ENCODE data around the gene SERINC2. TPM values are rescaled to one million over a fixed set of nuclear protein-coding genes. Genes with fewer than 3 reads are reported as not detected.
A peak's percentile ranks its signal among the peaks of the same experiment; 100 is the strongest.

The SERINC2 gene
- 12.5 TPM for polyA plus RNA-seq (2013, experiment 1 of 2)
- 19.7 TPM for polyA plus RNA-seq (2013, experiment 2 of 2)

DNA sequence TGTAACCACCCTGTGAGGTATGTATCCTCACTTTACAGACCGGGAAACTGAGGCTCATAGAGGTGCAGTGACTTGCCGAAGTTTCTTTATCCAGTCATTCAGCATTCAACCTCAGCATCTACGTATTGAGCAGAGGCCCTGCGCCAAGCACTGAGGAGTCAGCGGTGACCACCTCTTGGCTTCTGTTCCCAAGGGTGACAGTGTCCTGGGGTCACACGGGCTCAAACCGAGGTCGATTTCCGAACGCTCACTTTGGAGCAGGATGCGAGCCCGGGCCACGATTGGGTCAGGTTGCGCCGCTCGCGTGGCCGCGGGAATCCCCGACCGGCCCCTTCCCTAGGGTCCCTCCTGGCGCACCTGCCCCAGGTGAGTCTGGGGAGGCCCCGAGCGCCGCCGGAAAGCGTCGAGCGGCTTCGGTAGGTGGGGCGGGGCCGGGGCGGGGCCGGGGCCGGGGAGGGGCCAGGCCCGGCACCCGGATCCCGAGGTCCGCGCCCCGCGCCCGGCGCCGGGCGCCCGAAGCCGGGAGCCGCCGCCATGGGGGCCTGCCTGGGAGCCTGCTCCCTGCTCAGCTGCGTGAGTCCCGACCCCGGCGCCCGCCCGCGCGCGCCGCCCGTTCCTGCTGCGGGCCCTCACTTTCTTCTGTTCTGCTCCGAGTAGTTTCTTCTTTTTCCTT lies at the start of gene SERINC2:
Gene SERINC2, plus strand, starts transcription at position 482 of the 673 bp plus-strand sequence. Its CDS starts 53 bp downstream, at position 535.
- Histone ChIP-seq H3K27ac (ENCODE audit: low read depth, low read length) (peak within 1 kb of the TSS; percentile 15; the same call in 1 of the 2 replicates), H3K4me1 (ENCODE audit: insufficient read depth, low read length) (peaks cover 21% of the 10 kb centered on the region; the same call in 1 of the 2 replicates), H3K27me3 (ENCODE audit: insufficient read depth, low read length) (peaks cover 12% of the 10 kb centered on the region), H3K36me3 (ENCODE audit: insufficient read depth, low read length) (no peaks in the 10 kb centered on the region), H3K9ac (ENCODE audit: low read depth, low read length) (peak within 1 kb of the TSS; percentile 78), H3K4me3 (ENCODE audit: low read length) (peak within 1 kb of the TSS; percentile 78), H3K9me3 (ENCODE audit: insufficient read depth, low read depth, low read length) (no peaks in the 10 kb centered on the region)
- 3% methylated on average over 63 of the region's 63 CpGs for WGBS

DNA sequence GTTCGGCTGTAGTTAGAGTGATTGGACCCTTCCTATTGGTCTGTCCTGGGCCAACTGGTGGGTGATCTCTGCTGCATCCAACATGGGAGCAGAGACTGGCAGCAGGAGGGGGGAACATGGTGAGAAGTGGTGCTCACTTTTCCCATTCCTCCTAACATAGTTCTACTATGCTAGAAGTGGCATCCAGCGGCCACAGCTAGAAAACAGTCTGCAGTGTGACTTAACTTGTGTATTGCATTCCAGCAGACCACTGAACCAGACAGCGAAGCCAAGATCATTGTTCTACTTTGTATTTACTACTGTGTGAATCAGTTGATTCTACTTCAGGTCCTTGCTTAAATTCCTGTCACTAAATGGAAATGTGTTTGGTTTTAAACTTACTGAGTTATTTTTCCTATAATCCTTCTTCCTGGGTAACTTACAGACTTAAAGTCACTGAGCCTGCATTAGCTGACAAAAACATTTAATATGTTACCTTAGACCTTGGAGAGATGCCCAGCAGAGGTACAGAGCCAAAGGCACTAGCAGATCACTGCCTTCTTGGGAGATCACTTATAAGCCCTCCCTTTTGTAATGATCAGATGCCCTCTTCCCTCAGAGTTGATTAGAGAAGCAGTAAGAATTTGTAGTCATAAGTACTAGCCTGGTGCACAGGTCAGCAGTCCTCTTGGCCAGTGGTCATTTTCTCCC lies 48.3 kb upstream of the SERINC2 start:
- no peaks in the 10 kb centered on the region for H3K27me3 ChIP-seq (ENCODE audit: insufficient read depth, low read length)
- WGBS, result over 99% methylated on average over 3 of the region's 3 CpGs
- H3K4me1 ChIP-seq (ENCODE audit: insufficient read depth, low read length), result peaks cover 11% of the 10 kb centered on the region; the same call in 1 of the 2 replicates
- no peak overlapping the region for H3K9ac ChIP-seq (ENCODE audit: low read depth, low read length)
- peaks cover 53% of the 10 kb centered on the region for H3K36me3 ChIP-seq (ENCODE audit: insufficient read depth, low read length)
- H3K4me3 ChIP-seq (ENCODE audit: low read length), result no peak overlapping the region
- no peaks in the 10 kb centered on the region for H3K9me3 ChIP-seq (ENCODE audit: insufficient read depth, low read depth, low read length)
- H3K27ac ChIP-seq (ENCODE audit: low read depth, low read length), result no peak overlapping the region

DNA sequence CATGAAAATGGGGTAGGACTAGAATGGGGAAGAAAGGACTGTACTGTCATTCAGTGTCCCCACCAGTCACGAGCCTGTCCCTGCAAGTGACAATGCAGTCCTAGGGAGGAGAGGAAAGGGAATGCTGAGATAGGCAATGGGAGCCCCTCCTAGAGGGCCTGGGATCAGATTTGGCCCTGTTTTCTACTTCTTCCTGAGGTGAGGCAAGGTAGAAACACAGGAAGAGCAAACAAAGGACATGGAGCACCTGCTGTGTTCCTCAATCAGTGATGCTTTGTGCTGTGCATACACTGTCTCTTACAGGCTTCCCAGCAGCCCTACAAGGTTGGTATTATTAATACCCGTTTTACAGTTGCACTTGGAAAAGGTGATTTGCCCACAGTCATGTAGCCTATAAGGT lies 46.2 kb upstream of the SERINC2 start:
- Histone ChIP-seq H3K27me3 (ENCODE audit: insufficient read depth, low read length) (no peaks in the 10 kb centered on the region), H3K9ac (ENCODE audit: low read depth, low read length) (no peak overlapping the region), H3K4me1 (ENCODE audit: insufficient read depth, low read length) (peaks cover 11% of the 10 kb centered on the region; the same call in 1 of the 2 replicates), H3K9me3 (ENCODE audit: insufficient read depth, low read depth, low read length) (no peaks in the 10 kb centered on the region), H3K36me3 (ENCODE audit: insufficient read depth, low read length) (peaks cover 40% of the 10 kb centered on the region), H3K4me3 (ENCODE audit: low read length) (no peak overlapping the region), H3K27ac (ENCODE audit: low read depth, low read length) (peak overlapping the region; percentile 43; the same call in 1 of the 2 replicates)
- 70% methylated on average over 2 of the region's 2 CpGs for WGBS

DNA sequence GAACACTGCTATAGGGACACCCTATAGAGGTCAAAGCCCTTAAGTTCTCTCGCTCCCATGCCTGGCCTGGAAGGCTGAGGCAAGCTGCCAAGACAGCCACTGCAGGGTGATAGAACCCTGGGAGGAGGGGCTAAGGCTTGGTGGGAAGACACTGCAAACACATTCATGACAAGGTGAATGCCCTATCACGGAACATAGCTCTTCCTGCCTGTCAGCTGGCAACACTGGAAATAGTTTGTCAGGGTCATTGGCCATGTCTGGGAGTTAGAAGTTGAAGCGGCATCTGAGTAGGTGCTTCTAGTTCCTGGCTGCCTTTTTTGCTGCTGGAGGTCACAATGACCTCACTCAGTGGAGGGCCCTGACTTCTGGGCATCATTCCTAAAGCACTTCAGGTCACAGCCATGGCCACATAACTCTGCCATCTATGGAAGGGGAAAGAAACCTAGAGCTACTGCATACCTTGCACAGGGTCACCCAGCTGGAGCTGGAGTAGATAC lies 44.4 kb upstream of the SERINC2 start:
- no peaks in the 10 kb centered on the region for H3K9me3 ChIP-seq (ENCODE audit: insufficient read depth, low read depth, low read length)
- no peaks in the 10 kb centered on the region for H3K27me3 ChIP-seq (ENCODE audit: insufficient read depth, low read length)
- H3K9ac ChIP-seq (ENCODE audit: low read depth, low read length), result no peak overlapping the region
- H3K36me3 ChIP-seq (ENCODE audit: insufficient read depth, low read length), result peaks cover 33% of the 10 kb centered on the region
- peaks cover 14% of the 10 kb centered on the region; the same call in 1 of the 2 replicates for H3K4me1 ChIP-seq (ENCODE audit: insufficient read depth, low read length)
- 95% methylated on average over 3 of the region's 3 CpGs for WGBS
- no peak overlapping the region for H3K27ac ChIP-seq (ENCODE audit: low read depth, low read length)
- no peak overlapping the region for H3K4me3 ChIP-seq (ENCODE audit: low read length)

DNA sequence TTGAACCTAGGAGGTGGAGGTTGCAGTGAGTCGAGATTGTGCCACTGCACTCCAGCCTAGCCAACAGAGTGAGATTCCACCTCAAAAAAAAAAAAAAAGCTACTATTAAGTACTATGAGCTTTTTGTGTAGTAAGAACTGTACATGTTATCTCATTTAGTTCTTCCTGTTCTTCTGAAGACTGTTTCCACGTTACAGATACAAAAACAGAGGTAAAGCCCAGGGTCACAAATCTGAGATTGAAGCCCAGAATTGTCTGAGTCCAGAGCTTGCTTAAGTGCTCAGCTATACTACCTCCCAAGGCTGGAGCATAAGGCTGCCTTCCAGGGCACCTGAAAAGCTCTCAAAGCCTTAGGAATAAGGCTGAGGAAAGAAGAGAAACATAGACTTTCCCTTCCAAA lies 43.0 kb upstream of the SERINC2 start:
- Histone ChIP-seq H3K36me3 (ENCODE audit: insufficient read depth, low read length) (peaks cover 20% of the 10 kb centered on the region), H3K4me3 (ENCODE audit: low read length) (no peak overlapping the region), H3K27ac (ENCODE audit: low read depth, low read length) (no peak overlapping the region), H3K9ac (ENCODE audit: low read depth, low read length) (no peak overlapping the region), H3K9me3 (ENCODE audit: insufficient read depth, low read depth, low read length) (no peaks in the 10 kb centered on the region), H3K4me1 (ENCODE audit: insufficient read depth, low read length) (peaks cover 18% of the 10 kb centered on the region), H3K27me3 (ENCODE audit: insufficient read depth, low read length) (no peaks in the 10 kb centered on the region)
- WGBS, result 90% methylated on average over 1 of the region's 2 CpGs

DNA sequence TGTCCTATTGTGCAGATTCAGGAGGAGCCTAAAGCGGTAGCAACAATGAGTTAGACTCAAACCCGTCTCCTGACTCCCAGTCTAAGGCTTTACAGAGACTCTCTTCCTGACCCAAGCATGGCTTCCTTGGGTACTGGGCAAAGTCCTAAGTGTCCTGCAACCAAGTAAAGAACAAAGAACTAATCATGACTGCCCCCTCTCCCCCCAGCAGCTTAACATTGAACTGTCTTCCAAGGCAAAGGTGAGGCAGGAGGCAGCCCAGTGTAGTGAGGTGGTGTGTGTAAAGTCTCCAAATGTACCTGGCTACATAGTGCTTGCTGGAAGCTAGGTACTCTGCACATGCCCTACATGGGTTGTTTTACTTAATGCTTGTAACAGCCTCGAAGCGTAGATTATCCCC lies 42.4 kb upstream of the SERINC2 start:
- H3K4me3 ChIP-seq (ENCODE audit: low read length), result no peak overlapping the region
- peaks cover 14% of the 10 kb centered on the region for H3K36me3 ChIP-seq (ENCODE audit: insufficient read depth, low read length)
- peaks cover 18% of the 10 kb centered on the region for H3K4me1 ChIP-seq (ENCODE audit: insufficient read depth, low read length)
- H3K9ac ChIP-seq (ENCODE audit: low read depth, low read length), result no peak overlapping the region
- H3K9me3 ChIP-seq (ENCODE audit: insufficient read depth, low read depth, low read length), result no peaks in the 10 kb centered on the region
- 93% methylated on average over 4 of the region's 4 CpGs for WGBS
- H3K27me3 ChIP-seq (ENCODE audit: insufficient read depth, low read length), result no peaks in the 10 kb centered on the region
- H3K27ac ChIP-seq (ENCODE audit: low read depth, low read length), result no peak overlapping the region

DNA sequence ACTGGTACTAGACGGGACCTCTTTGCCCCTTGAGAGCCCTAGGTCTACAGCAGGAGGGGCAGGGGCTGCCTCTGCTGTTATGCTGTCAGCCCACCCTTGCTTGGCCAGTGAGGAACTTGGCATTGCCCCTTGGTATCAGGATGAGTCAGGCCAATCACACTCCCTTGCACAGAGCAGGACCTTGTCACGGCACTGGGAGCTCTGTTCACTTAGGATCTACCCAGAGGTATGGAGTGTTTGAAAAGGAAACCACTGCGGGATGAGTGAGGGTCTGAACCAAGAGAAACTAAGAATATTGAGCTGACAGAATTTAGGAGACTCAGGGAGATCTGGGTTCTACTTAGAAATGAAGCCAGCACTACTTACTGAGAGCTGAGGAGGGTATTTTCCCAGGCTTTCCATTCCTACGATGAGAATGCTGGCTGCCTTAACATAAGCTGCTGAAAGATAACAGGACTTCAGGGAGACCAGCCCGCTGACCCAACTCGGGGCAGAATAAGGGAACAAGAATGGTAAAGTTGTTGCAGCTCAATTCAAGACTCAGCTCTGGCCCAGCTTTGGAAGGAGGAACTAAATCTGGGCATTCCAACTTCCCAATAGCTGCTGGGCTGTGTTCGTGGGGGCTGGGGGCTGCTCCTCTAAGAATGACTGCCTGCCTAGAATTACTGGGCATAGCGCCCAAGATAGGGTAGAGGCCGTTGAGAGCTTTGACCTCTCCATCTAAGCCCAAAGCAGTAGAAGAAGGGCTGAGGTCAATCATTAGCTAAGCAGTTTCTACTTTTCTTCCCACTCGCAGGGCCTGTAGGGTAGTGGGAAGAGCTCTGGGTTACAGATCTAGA lies 41.7 kb upstream of the SERINC2 start:
- H3K4me3 ChIP-seq (ENCODE audit: low read length), result no peak overlapping the region
- no peak overlapping the region for H3K27ac ChIP-seq (ENCODE audit: low read depth, low read length)
- peaks cover 6% of the 10 kb centered on the region for H3K36me3 ChIP-seq (ENCODE audit: insufficient read depth, low read length)
- no peak overlapping the region for H3K9ac ChIP-seq (ENCODE audit: low read depth, low read length)
- no peaks in the 10 kb centered on the region for H3K9me3 ChIP-seq (ENCODE audit: insufficient read depth, low read depth, low read length)
- peaks cover 15% of the 10 kb centered on the region for H3K4me1 ChIP-seq (ENCODE audit: insufficient read depth, low read length)
- 92% methylated on average over 9 of the region's 10 CpGs for WGBS
- H3K27me3 ChIP-seq (ENCODE audit: insufficient read depth, low read length), result no peaks in the 10 kb centered on the region

DNA sequence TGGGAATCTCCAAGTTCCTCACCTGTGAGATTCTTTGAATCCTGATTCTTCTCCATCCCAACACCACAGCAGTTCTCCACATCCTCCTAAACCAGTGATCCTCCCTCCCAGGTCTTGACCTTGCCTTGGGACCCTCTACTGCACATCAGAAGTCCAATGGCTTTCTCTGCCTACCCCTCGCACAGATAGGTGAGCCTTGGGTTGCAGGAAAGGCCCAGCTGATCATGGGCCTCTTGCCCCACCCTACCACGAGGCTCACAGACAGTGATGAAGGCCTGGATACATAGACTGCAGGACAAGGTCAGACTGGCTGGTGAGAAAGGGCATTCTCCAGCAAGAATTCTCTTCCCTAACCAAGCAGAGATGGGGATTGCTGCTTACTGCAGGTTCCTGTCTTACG lies 41.0 kb upstream of the SERINC2 start:
- Histone ChIP-seq H3K36me3 (ENCODE audit: insufficient read depth, low read length) (peaks cover 5% of the 10 kb centered on the region), H3K9ac (ENCODE audit: low read depth, low read length) (no peak overlapping the region), H3K4me3 (ENCODE audit: low read length) (peak overlapping the region; percentile 63), H3K27ac (ENCODE audit: low read depth, low read length) (no peak overlapping the region), H3K4me1 (ENCODE audit: insufficient read depth, low read length) (peaks cover 14% of the 10 kb centered on the region), H3K27me3 (ENCODE audit: insufficient read depth, low read length) (no peaks in the 10 kb centered on the region), H3K9me3 (ENCODE audit: insufficient read depth, low read depth, low read length) (no peaks in the 10 kb centered on the region)
- 81% methylated on average over 3 of the region's 3 CpGs for WGBS

DNA sequence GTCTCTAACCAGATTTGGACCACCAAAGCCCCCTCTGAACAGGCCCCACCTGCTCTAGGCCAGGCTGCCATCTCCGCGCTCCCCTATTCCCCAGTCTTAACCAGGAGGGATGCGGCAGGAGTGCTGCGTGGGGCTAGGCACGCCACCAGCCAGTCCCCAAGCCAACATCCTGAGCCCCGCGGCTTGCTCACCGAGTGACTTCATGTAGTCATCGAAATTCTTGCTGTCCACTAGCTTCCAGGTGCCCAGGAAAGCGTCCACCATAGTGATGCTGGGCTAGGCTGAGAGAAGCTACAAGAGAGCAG lies 40.3 kb upstream of the SERINC2 start:
- H3K36me3 ChIP-seq (ENCODE audit: insufficient read depth, low read length), result 0 out of 2 replicates have a peak, but pooled peaks cover under 1% of the 10 kb centered on the region
- H3K27ac ChIP-seq (ENCODE audit: low read depth, low read length), result peak overlapping the region; percentile 91
- H3K9ac ChIP-seq (ENCODE audit: low read depth, low read length), result peak overlapping the region; percentile 78
- peaks cover 12% of the 10 kb centered on the region for H3K4me1 ChIP-seq (ENCODE audit: insufficient read depth, low read length)
- 27% methylated on average over 10 of the region's 10 CpGs for WGBS
- H3K9me3 ChIP-seq (ENCODE audit: insufficient read depth, low read depth, low read length), result no peaks in the 10 kb centered on the region
- peak overlapping the region; percentile 63 for H3K4me3 ChIP-seq (ENCODE audit: low read length)
- no peaks in the 10 kb centered on the region for H3K27me3 ChIP-seq (ENCODE audit: insufficient read depth, low read length)

DNA sequence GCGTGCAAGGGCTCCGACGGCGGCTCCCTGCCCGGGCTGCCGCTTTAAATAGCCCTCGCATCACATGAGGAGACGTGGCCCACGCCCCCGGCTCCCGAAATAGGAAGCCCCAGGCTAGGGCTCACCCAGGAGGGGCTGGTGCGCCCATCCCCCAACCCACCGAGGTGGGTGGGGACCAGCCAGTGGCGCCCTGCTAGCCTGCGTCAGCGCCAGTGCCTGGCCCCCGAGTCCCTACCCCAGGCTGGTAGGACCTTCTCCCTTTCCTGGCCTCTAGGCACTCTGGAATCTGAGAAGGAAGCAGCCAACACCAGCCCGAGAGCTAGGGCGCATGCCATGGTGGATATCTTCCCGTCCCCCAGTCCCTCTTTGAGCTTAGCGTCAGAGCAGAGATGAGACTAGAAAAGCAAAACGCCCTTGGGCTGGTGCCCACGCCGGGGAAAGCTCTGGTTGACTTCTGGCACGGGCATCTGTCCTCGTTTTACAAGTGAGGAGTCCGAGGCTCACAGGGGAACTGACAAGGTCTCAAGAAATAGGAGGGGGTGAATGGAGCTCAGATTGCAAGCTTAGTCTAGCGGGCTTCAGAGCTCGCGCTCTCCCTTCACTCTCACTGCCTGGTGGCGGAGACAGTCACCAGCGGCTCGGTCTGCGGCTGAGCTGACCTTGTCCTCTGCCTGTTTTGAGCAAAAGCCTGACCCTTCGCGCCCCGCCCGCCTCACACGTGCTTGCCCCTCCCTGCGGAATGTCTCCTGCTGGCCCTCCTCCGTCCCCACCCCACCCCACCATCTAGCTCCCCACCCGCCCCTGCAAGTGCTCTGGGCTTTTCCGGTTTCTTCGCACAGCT lies 39.7 kb upstream of the SERINC2 start, which contains the start of gene FABP3:
Gene FABP3, minus strand, starts transcription at position 21 of the 841 bp plus-strand sequence. CDS start 62 bp downstream, outside the sequence.
- H3K27me3 ChIP-seq (ENCODE audit: insufficient read depth, low read length), result no peaks in the 10 kb centered on the region
- H3K9me3 ChIP-seq (ENCODE audit: insufficient read depth, low read depth, low read length), result no peaks in the 10 kb centered on the region
- peaks cover 12% of the 10 kb centered on the region for H3K4me1 ChIP-seq (ENCODE audit: insufficient read depth, low read length)
- peak within 1 kb of the TSS; percentile 78 for H3K9ac ChIP-seq (ENCODE audit: low read depth, low read length)
- no peaks in the 10 kb centered on the region for H3K36me3 ChIP-seq (ENCODE audit: insufficient read depth, low read length)
- H3K27ac ChIP-seq (ENCODE audit: low read depth, low read length), result peak within 1 kb of the TSS; percentile 91
- H3K4me3 ChIP-seq (ENCODE audit: low read length), result peak within 1 kb of the TSS; percentile 63
- WGBS, result under 1% methylated on average over 44 of the region's 44 CpGs
